Gastrocnemius medialis (tissue), 4 donors: ENCODE results near the gene INSIG1.

Experiments used
- CTCF ChIP-seq, 5 experiments: fragments of 450-650 bp in 3 of 5; fragments of 200-600 bp in 2 of 5; sonication (generic) in 2 of 5; IDR thresholded peaks in 4 of 5; conservative IDR thresholded peaks in 1 of 5; 1 replicate in 4 of 5; 2 replicates in 1 of 5; pipeline ENCODE4 v1.5.1; 2016 to 2019; ENCODE audit warnings: antibody characterized with exemption in 5 of 5, mild to moderate bottlenecking in 3 of 5, moderate library complexity in 3 of 5
- POLR2A ChIP-seq, 2 donors: fragments of 450-650 bp; IDR thresholded peaks; one replicate each; pipeline ENCODE4 v1.6.1; 2017; ENCODE audit warnings: antibody characterized with exemption in 2 of 2, mild to moderate bottlenecking in 2 of 2, moderate library complexity in 2 of 2

- TF ChIP-seq CTCF (IDR thresholded peaks at IDR 0.05 in 4 of 5, conservative IDR thresholded peaks at IDR 0.05 in 1 of 5) (no peak), POLR2A (IDR thresholded peaks at IDR 0.05) (no peak)
Measured at GRCh38 chr7:155354371-155355048, 56.8 kb downstream of the INSIG1 start.
